ENCODE results near the gene SLC2A3. TPM values are rescaled to one million over a fixed set of nuclear protein-coding genes. Genes with fewer than 3 reads are reported as not detected.

Gene SLC2A3
- total RNA-seq, 1 experiment from 2014 or later: 10.5 TPM

DNA sequence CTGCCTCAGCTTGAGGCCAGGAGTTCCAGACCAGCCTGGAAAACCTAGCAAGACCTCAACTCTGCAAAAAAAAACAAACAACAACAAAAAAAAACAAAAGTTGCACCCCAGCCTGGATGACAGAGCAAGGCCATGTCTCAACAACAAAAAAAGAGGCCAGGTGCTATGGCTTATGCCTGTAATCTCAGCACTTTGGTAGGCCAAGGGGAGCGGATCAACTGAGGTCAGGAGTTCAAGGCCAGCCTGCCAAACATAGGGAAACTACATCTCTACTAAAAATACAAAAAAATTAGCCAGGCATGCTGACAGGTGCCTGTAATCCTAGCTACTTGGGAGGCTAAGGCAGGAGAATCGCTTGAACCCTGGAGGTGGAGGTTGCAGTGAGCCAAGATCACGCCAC lies 56.7 kb downstream of the SLC2A3 start (continued):
- TF ChIP-seq, protein P1, sequence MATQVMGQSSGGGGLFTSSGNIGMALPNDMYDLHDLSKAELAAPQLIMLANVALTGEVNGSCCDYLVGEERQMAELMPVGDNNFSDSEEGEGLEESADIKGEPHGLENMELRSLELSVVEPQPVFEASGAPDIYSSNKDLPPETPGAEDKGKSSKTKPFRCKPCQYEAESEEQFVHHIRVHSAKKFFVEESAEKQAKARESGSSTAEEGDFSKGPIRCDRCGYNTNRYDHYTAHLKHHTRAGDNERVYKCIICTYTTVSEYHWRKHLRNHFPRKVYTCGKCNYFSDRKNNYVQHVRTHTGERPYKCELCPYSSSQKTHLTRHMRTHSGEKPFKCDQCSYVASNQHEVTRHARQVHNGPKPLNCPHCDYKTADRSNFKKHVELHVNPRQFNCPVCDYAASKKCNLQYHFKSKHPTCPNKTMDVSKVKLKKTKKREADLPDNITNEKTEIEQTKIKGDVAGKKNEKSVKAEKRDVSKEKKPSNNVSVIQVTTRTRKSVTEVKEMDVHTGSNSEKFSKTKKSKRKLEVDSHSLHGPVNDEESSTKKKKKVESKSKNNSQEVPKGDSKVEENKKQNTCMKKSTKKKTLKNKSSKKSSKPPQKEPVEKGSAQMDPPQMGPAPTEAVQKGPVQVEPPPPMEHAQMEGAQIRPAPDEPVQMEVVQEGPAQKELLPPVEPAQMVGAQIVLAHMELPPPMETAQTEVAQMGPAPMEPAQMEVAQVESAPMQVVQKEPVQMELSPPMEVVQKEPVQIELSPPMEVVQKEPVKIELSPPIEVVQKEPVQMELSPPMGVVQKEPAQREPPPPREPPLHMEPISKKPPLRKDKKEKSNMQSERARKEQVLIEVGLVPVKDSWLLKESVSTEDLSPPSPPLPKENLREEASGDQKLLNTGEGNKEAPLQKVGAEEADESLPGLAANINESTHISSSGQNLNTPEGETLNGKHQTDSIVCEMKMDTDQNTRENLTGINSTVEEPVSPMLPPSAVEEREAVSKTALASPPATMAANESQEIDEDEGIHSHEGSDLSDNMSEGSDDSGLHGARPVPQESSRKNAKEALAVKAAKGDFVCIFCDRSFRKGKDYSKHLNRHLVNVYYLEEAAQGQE (IDR thresholded peaks at IDR 0.05; ENCODE audit: low read depth): no peak
- TF ChIP-seq YY1 (IDR thresholded peaks at IDR 0.05; ENCODE audit: extremely low read depth, insufficient replicate concordance, low read depth, low read length) (no peak), EZH2phosphoT487 (IDR thresholded peaks at IDR 0.05; ENCODE audit: borderline replicate concordance) (no peak), FOSL1 (IDR thresholded peaks at IDR 0.05; ENCODE audit: low read depth) (no peak), ZNF274 (IDR thresholded peaks at IDR 0.05; ENCODE audit: low read depth, low read length) (no peak), RAD21 (IDR thresholded peaks at IDR 0.05; ENCODE audit: low read depth) (no peak), JUND (IDR thresholded peaks at IDR 0.05) (no peak), POLR2AphosphoS5 (IDR thresholded peaks at IDR 0.05; ENCODE audit: low read depth, low read length) (no peak)
- TF ChIP-seq, protein P2, sequence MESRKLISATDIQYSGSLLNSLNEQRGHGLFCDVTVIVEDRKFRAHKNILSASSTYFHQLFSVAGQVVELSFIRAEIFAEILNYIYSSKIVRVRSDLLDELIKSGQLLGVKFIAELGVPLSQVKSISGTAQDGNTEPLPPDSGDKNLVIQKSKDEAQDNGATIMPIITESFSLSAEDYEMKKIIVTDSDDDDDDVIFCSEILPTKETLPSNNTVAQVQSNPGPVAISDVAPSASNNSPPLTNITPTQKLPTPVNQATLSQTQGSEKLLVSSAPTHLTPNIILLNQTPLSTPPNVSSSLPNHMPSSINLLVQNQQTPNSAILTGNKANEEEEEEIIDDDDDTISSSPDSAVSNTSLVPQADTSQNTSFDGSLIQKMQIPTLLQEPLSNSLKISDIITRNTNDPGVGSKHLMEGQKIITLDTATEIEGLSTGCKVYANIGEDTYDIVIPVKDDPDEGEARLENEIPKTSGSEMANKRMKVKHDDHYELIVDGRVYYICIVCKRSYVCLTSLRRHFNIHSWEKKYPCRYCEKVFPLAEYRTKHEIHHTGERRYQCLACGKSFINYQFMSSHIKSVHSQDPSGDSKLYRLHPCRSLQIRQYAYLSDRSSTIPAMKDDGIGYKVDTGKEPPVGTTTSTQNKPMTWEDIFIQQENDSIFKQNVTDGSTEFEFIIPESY (IDR thresholded peaks at IDR 0.05; ENCODE audit: extremely low read depth, insufficient replicate concordance, low read length): no peak
- TF ChIP-seq, protein P3, sequence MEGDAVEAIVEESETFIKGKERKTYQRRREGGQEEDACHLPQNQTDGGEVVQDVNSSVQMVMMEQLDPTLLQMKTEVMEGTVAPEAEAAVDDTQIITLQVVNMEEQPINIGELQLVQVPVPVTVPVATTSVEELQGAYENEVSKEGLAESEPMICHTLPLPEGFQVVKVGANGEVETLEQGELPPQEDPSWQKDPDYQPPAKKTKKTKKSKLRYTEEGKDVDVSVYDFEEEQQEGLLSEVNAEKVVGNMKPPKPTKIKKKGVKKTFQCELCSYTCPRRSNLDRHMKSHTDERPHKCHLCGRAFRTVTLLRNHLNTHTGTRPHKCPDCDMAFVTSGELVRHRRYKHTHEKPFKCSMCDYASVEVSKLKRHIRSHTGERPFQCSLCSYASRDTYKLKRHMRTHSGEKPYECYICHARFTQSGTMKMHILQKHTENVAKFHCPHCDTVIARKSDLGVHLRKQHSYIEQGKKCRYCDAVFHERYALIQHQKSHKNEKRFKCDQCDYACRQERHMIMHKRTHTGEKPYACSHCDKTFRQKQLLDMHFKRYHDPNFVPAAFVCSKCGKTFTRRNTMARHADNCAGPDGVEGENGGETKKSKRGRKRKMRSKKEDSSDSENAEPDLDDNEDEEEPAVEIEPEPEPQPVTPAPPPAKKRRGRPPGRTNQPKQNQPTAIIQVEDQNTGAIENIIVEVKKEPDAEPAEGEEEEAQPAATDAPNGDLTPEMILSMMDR (IDR thresholded peaks at IDR 0.05 in 2 of 3, conservative IDR thresholded peaks at IDR 0.05 in 1 of 3; ENCODE audit: borderline replicate concordance in 1 of 3, insufficient read depth in 1 of 3, low read depth in 2 of 3, low read length in 2 of 3): no peak

Measured in HCT116 (cell line).